Activated gamma-delta T cell (primary cell): Measurements from ENCODE around the gene P3H2.
"Not testable (repeated sequence)": the region's sequence is repeated elsewhere in the genome, so short reads cannot be mapped to it uniquely, and the experiment has no call there.

Experiments used
- DNase-seq: peaks from one replicate; lab custom pipeline; 2025; lab: John Stamatoyannopoulos, UW
- total RNA-seq, 2 donors: gene quantifications; one replicate each; lab custom pipeline; 2026; lab: John Stamatoyannopoulos, UW

The P3H2 gene
- total RNA-seq, result 0.05 to 0.26 reads per million in 2 donors

GRCh38 chr3:190120269-190121060 is at the start of gene P3H2:
P3H2 (minus strand) TSS chr3:190120897; CDS start chr3:190120731, 166 bp downstream.
- no peak for DNase-seq

DNA sequence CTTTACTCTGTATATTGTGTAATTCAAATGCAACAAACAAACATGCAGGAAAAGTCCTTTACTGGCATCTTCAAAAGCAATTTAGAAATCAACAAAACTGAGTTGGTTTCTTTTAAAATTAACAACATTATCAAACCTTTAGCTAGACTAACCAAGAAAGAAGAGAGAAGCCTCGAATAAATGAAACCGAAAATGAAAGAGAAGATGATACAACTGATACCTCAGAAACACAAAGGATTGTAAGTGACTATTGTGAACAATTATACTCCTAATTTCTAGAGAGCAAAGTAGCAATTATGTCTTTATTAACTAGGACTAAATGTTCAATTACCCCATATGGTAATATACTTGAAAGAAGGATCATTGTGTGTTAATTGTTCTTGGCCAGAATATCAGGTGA is 49.2 kb upstream of the P3H2 start:
- no peak for DNase-seq

DNA sequence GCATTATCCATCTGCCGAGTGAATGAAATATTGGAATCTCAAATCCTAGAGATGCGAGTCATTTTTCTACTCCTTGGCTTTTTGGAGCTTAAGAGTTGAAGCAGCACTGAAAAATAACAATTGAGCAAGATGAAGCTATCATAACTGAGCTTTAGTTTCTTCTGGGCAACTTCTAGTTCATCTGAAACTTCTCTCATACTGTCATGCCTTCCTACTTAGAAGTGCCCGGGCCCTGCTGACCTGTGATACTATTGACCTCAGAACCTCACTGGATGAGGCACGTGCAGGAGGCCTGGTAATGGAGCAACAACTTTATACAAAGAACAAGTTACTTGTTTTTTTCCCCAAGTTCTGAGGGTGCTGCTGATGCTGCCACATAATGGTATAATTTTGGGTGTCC is 48.5 kb upstream of the P3H2 start:
- DNase-seq, result no peak

DNA sequence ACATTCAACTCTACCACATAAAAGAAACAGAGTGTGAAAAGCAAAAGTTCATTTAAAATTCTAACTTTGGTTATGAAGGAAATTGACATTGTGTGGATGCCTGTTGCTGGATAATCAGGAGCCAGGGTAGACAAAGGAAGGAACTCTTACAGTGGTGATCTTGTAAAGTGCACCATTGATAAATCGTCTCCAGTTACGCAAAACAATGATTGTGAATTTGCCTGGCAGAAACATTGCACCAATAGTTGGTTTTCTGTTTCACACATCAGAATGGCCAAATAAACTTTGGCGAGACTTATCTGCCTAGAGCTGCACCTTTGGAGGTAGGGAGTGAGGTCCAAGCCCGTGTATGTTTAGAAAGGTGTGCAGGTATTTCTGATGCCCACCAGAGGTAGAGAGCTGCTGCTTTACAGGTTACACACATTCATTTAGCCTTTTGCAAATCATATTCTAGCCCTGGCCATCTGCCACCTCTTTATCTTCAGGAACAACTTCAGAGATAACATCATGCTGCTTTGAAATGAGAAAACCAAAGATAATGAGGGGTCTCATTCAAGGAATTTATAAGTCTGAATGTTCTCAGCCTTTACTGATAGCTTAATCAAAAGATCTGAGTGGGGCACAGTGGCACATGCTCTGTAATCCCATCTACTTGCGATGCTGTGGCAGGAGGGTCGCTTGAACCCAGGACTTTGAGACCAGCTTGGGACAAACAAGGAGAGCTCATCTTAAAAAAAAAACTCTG is 47.4 kb upstream of the P3H2 start:
- DNase-seq, result no peak

DNA sequence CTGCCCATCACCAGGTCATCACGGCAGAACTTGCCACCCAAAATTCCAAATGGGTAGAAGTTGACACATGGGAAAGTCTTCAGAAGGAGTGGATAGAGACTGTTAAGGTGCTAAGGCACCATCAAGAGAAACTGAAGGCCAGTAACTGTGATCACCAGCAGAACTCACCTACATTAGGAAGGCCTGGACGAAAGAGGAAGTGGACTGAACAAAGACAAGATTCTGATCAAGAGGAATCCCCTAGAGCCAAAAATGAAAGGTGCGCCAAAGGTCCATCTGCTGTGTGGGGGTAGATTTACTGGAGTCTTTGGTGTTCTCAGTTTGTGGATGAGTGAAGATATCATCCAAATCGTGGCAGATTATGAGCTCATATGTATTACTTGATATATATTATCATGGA is 46.3 kb upstream of the P3H2 start:
- no peak for DNase-seq

DNA sequence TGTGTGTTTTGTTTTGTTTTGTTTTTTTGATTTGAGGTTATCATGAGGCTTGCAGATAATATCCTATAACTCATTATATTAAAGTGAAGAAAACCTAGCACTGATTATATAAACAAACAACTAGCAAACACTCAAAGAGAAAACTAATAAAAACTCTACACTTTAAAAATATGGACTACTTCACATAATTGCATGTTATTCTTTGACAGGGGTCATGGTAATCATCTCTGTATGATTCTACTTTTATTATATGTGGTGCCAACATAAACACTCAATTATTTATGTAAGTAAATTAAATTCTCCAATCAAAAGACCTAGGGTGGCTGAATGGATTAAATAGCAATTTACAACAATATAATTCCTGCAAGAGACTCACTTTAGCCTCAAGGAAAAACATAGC is 44.6 kb upstream of the P3H2 start:
- no peak for DNase-seq

- DNase-seq, result not testable (repeated sequence)
Observed at GRCh38 chr3:190162013-190162412, 41.3 kb upstream of the P3H2 start.

DNA sequence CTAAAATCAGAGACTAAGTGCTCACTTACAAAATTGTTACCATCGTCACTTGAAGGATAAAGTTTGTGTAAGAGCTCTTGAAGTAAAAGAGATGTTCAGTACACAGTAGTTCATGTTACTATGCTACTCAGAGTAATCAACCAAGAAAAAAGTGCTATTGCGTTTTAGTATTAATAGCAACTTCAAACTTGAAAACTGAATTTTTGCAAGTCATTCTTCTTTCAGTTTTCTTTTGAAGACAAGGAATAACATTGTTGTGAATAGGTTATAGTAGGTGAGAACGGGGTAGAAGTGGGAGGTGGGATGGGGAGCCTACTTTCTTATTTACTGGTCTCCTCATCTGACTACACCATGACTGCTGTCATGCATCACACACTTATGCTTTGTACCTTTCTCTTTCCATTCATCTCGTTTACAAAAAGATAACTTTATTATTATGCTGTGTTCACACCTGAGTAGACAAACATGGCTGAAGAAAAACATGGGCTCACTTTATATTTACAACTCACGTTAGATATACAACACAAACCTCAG is 39.3 kb upstream of the P3H2 start:
- no peak for DNase-seq

- DNase-seq, result no peak
Observed at GRCh38 chr3:190158261-190158660, 37.6 kb upstream of the P3H2 start.

- DNase-seq, result no peak
Observed at GRCh38 chr3:190155752-190156151, 35.1 kb upstream of the P3H2 start.

DNA sequence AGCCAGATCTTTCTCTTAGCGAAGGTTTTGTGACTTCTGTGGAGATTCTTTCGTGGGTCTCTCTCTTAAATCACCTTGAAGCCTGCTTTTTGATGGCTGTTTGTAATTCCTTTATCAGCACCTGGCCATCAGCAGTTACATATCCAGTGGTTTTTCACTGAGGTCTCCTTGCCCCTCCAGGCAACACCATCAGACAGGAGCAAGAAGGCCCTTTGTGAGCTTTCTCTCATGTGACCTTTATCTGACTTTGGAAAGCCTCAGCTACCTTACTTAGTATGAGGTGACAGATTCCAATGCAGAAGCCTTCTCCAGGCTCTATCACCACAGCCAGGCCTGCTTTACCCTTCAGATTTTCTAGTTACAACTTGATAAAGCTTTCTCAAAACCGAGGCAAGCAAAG is 30.0 kb upstream of the P3H2 start:
- DNase-seq, result no peak

GRCh38 chr3:190149830-190150619 is 29.3 kb upstream of the P3H2 start:
- not testable (repeated sequence) for DNase-seq

GRCh38 chr3:190144793-190145192 is 24.1 kb upstream of the P3H2 start:
- DNase-seq, result not testable (repeated sequence)

GRCh38 chr3:190142041-190142440 is 21.3 kb upstream of the P3H2 start:
- DNase-seq, result no peak

GRCh38 chr3:190139365-190139764 is 18.7 kb upstream of the P3H2 start:
- DNase-seq, result no peak

GRCh38 chr3:190132371-190132770 is 11.7 kb upstream of the P3H2 start:
- DNase-seq, result no peak

- DNase-seq, result no peak
Observed at GRCh38 chr3:190131329-190131728, 10.6 kb upstream of the P3H2 start.

GRCh38 chr3:190130696-190131095 is 10.0 kb upstream of the P3H2 start:
- DNase-seq, result no peak

DNA sequence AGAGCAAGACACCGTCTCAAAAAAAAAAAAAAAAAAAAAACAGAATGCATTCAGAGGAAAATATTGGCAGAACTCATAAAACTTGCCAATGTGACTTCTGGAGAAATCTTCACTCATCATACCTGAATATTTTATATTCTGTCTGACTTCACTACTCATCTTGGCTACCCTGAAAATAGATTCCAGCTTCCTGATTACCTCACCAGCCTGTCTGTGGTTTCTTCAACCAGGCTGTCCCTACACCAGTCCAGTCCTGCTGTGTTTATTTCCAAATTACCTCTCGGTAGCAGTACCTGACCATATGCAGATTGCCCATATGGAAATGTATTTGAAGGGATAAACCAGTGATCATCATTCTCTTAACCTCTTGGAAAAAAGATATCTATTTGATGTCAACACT is 9.3 kb upstream of the P3H2 start:
- no peak for DNase-seq

DNA sequence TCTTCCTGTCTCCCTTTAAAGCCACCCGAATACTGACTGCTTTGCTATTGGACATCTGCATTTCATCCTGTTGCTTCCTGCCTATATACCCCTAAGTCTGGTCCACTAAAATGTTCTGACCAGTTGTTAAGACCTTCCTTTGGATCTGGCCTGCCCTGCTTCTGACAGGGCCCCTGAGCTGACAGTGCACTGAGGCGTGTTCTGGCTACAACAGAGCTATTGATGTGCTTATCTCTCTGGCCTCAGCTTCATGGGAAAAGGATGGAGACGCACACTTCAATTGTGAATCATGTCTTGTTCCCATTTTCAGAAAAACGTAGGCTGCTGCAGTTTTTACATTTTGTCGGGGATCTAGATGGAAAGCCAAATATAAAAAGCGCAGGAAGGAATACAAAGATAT is 7.1 kb upstream of the P3H2 start:
- no peak for DNase-seq

GRCh38 chr3:190127195-190127594 is 6.5 kb upstream of the P3H2 start:
- DNase-seq, result no peak

GRCh38 chr3:190125436-190126068 is 4.9 kb upstream of the P3H2 start:
- DNase-seq, result no peak
